H1 (cell line): ENCODE results near the gene DAPK2. TPM values are rescaled to one million over a fixed set of nuclear protein-coding genes. Genes with fewer than 3 reads are reported as not detected.

ENCODE experiments used
- CTCF ChIA-PET: fragments of 300-600 bp; sonication (Branson Sonifier 250); formaldehyde crosslinking; loops from one replicate; lab custom pipeline; 2021; ENCODE audit not compliant: partially characterized antibody; lab: Charles Lee
- POLR2A ChIA-PET: fragments of 300-600 bp; sonication (Branson Sonifier 250); formaldehyde crosslinking; loops from one replicate; lab custom pipeline; 2021; ENCODE audit warnings: inconsistent platforms; ENCODE audit not compliant: partially characterized antibody; lab: Charles Lee
- DNase-seq, 2 experiments: peaks; one replicate each; pipeline versions ENCODE4 v3.0.0 to v3.0.0-alpha.2; 2010 to 2022; ENCODE audit warnings: low spot score in 2 of 2, low read depth in 1 of 2, mixed read lengths in 1 of 2
- FAIRE-seq: peaks from 2 replicates; lab custom pipeline; 2011; peaks lifted over from hg19 to GRCh38; lab: Jason Lieb, UNC
- H2AFZ ChIP-seq: 2 replicates; pipeline ENCODE4 v1.8.1; 2012; ENCODE audit warnings: low read length, inconsistent platforms
- H2AK5ac ChIP-seq: 2 replicates; pipeline ENCODE4 v1.6.1; 2013; ENCODE audit warnings: low read depth, low read length
- H2BK120ac ChIP-seq: replicated peaks from 2 replicates; pipeline ENCODE3; 2013; ENCODE audit warnings: low read depth, low read length, inconsistent platforms
- H2BK12ac ChIP-seq: 2 replicates; pipeline ENCODE4 v1.6.1; 2013; ENCODE audit warnings: low read depth, low read length
- H2BK15ac ChIP-seq: 2 replicates; pipeline ENCODE4 v1.6.1; 2013; ENCODE audit warnings: low read length
- H2BK20ac ChIP-seq: 2 replicates; pipeline ENCODE4 v1.6.1; 2013; ENCODE audit warnings: low read length
- H2BK5ac ChIP-seq: 2 replicates; pipeline ENCODE4 v1.6.1; 2013; ENCODE audit warnings: low read depth, low read length
- H3K14ac ChIP-seq: 2 replicates; pipeline ENCODE4 v1.6.1; 2013; ENCODE audit warnings: inconsistent platforms; ENCODE audit not compliant: insufficient read length
- H3K18ac ChIP-seq: 2 replicates; pipeline ENCODE4 v1.6.1; 2013; ENCODE audit warnings: low read length; ENCODE audit errors: extremely low read depth
- H3K23ac ChIP-seq: 2 replicates; pipeline ENCODE4 v1.6.1; 2013; ENCODE audit warnings: inconsistent platforms; ENCODE audit not compliant: insufficient read length
- H3K23me2 ChIP-seq: 2 replicates; pipeline ENCODE4 v1.6.1; 2013; ENCODE audit warnings: low read depth, low read length
- H3K27ac ChIP-seq: 2 replicates; pipeline ENCODE4 v1.6.1; 2011; ENCODE audit warnings: low read depth, low read length, inconsistent platforms
- H3K27me3 ChIP-seq, 4 experiments: replicated peaks in 1 of 4; 1 replicate in 1 of 4; 2 replicates in 3 of 4; pipeline versions ENCODE4 v1.6.1 to v1.8.1; 2011 to 2013; ENCODE audit warnings: low read length in 3 of 4, mild to moderate bottlenecking in 3 of 4, inconsistent platforms in 2 of 4, mixed read lengths in 2 of 4, moderate library complexity in 1 of 4; ENCODE audit not compliant: control insufficient read depth in 3 of 4, insufficient read depth in 3 of 4; ENCODE audit errors: extremely low read depth in 1 of 4
- H3K36me3 ChIP-seq, 4 experiments: 2 replicates each; pipeline versions ENCODE4 v1.6.1 to v1.8.1; 2011 to 2013; ENCODE audit warnings: mild to moderate bottlenecking in 4 of 4, low read length in 3 of 4, moderate library complexity in 2 of 4, control low read depth in 1 of 4, inconsistent platforms in 1 of 4; ENCODE audit not compliant: insufficient read depth in 4 of 4, control insufficient read depth in 2 of 4
- H3K4ac ChIP-seq: replicated peaks from 2 replicates; pipeline ENCODE3; 2013; ENCODE audit warnings: low read length, low read depth, mixed read lengths, inconsistent platforms; ENCODE audit not compliant: insufficient read length
- H3K4me1 ChIP-seq, 4 experiments: replicated peaks in 1 of 4; 1 replicate in 1 of 4; 2 replicates in 3 of 4; pipeline versions ENCODE4 v1.6.1 to v1.8.1; 2011 to 2013; ENCODE audit warnings: low read length in 3 of 4, inconsistent platforms in 2 of 4, mixed read lengths in 1 of 4; ENCODE audit not compliant: insufficient read depth in 4 of 4, control insufficient read depth in 3 of 4
- H3K4me2 ChIP-seq, 2 experiments: 2 replicates each; pipeline versions ENCODE4 v1.6.1 to v1.8.1; 2011 to 2013; ENCODE audit warnings: low read depth in 2 of 2, low read length in 2 of 2, control low read depth in 1 of 2, inconsistent platforms in 1 of 2, mild to moderate bottlenecking in 1 of 2; ENCODE audit not compliant: insufficient read depth in 1 of 2
- H3K4me3 ChIP-seq, 4 experiments: fragments of 200-600, 300-600 bp in 1 of 4; sonication (generic), shearing (Covaris generic), sonication (Bioruptor Twin) in 1 of 4; 2 replicates each; pipeline versions ENCODE4 v1.5.1 to v1.8.1; 2011 to 2016; ENCODE audit warnings: low read length in 4 of 4, low read depth in 3 of 4, control low read depth in 2 of 4, inconsistent platforms in 2 of 4, mild to moderate bottlenecking in 2 of 4, mixed read lengths in 1 of 4, moderate library complexity in 1 of 4; ENCODE audit not compliant: insufficient read depth in 2 of 4; ENCODE audit errors: extremely low read depth in 1 of 4
- H3K56ac ChIP-seq: replicated peaks from 2 replicates; pipeline ENCODE3; 2013; ENCODE audit warnings: low read depth, mild to moderate bottlenecking, mixed read lengths, low read length, inconsistent platforms; ENCODE audit not compliant: insufficient read length
- H3K79me1 ChIP-seq: 2 replicates; pipeline ENCODE4 v1.6.1; 2013; ENCODE audit warnings: low read depth, low read length, control low read depth
- H3K79me2 ChIP-seq, 2 experiments: 2 replicates each; pipeline versions ENCODE4 v1.6.1 to v1.8.1; 2012 to 2013; ENCODE audit warnings: low read length in 2 of 2, mild to moderate bottlenecking in 2 of 2, inconsistent platforms in 1 of 2; ENCODE audit not compliant: insufficient read depth in 2 of 2, control insufficient read depth in 1 of 2
- H3K9ac ChIP-seq, 4 experiments: replicated peaks in 1 of 4; 1 replicate in 1 of 4; 2 replicates in 3 of 4; pipeline versions ENCODE4 v1.6.1 to v1.8.1; 2011 to 2013; ENCODE audit warnings: low read depth in 3 of 4, low read length in 3 of 4, control low read depth in 2 of 4, mild to moderate bottlenecking in 2 of 4, moderate library complexity in 2 of 4, inconsistent platforms in 1 of 4; ENCODE audit errors: extremely low read depth in 1 of 4
- H3K9me3 ChIP-seq, 2 experiments: 2 replicates each; pipeline versions ENCODE4 v1.6.1 to v1.8.1; 2012 to 2013; ENCODE audit warnings: mild to moderate bottlenecking in 2 of 2, moderate library complexity in 2 of 2, control low read depth in 1 of 2, inconsistent platforms in 1 of 2, low read depth in 1 of 2, low read length in 1 of 2, mixed read lengths in 1 of 2; ENCODE audit not compliant: insufficient read depth in 2 of 2
- H4K20me1 ChIP-seq, 2 experiments: replicated peaks in 1 of 2; 2 replicates each; pipeline versions ENCODE3 to v1.8.1; 2011 to 2013; ENCODE audit warnings: inconsistent platforms in 2 of 2, low read length in 2 of 2, mild to moderate bottlenecking in 1 of 2; ENCODE audit not compliant: insufficient read depth in 2 of 2, control insufficient read depth in 1 of 2
- H4K5ac ChIP-seq: 2 replicates; pipeline ENCODE4 v1.6.1; 2013; ENCODE audit warnings: low read length, low read depth, mixed read lengths, inconsistent platforms; ENCODE audit not compliant: insufficient read length
- H4K8ac ChIP-seq: 2 replicates; pipeline ENCODE4 v1.8.0; 2013; ENCODE audit warnings: mild to moderate bottlenecking, moderate library complexity, low read length, inconsistent platforms; ENCODE audit not compliant: insufficient read depth; ENCODE audit errors: extremely low read depth
- H4K91ac ChIP-seq: replicated peaks from 2 replicates; pipeline ENCODE3; 2013; ENCODE audit warnings: low read length, mixed read lengths, inconsistent platforms; ENCODE audit not compliant: insufficient read length
- ATF2 ChIP-seq: IDR thresholded peaks from 2 replicates; pipeline ENCODE4 v1.6.1; 2012; ENCODE audit warnings: low read length, inconsistent platforms
- CBX8 ChIP-seq: fragments of 300-800, 300-1000 bp; sonication (generic); IDR thresholded peaks from 2 replicates; pipeline ENCODE4 v1.7.1; 2016; ENCODE audit warnings: low read depth, low read length, borderline replicate concordance
- CEBPB ChIP-seq: IDR thresholded peaks from 2 replicates; pipeline ENCODE4 v1.6.1; 2012; ENCODE audit warnings: low read depth, low read length
- CREB1 ChIP-seq: IDR thresholded peaks from 2 replicates; pipeline ENCODE4 v1.6.1; 2012; ENCODE audit warnings: inconsistent platforms
- KDM5A ChIP-seq: fragments of 200-600 bp; IDR thresholded peaks from 2 replicates; pipeline ENCODE4 v1.7.1; 2012; ENCODE audit warnings: mild to moderate bottlenecking, low read length, inconsistent platforms, mixed read lengths
- POU5F1 ChIP-seq: IDR thresholded peaks from 2 replicates; pipeline ENCODE4 v1.6.1; 2011; ENCODE audit warnings: low read depth, mild to moderate bottlenecking, low read length, moderate library complexity
- RAD21 ChIP-seq, 2 experiments: IDR thresholded peaks in 1 of 2; conservative IDR thresholded peaks in 1 of 2; 2 replicates each; pipeline ENCODE4 v1.6.1; 2011; ENCODE audit warnings: low read depth in 2 of 2, low read length in 2 of 2, improper control_type of control experiment in 1 of 2, inconsistent platforms in 1 of 2, mild to moderate bottlenecking in 1 of 2, moderate library complexity in 1 of 2
- RBBP5 ChIP-seq: IDR thresholded peaks from 2 replicates; pipeline ENCODE4 v1.7.1; 2012; ENCODE audit warnings: low read depth, mild to moderate bottlenecking, inconsistent platforms, low read length, moderate library complexity, borderline replicate concordance
- RNF2 ChIP-seq: fragments of 200-900, 300-1000 bp; sonication (generic); IDR thresholded peaks from 2 replicates; pipeline ENCODE4 v1.7.1; 2016; ENCODE audit warnings: borderline replicate concordance, low read depth, mild to moderate bottlenecking, antibody characterized with exemption, low read length; ENCODE audit not compliant: poor library complexity, severe bottlenecking; ENCODE audit errors: missing control alignments
- SAP30 ChIP-seq: fragments of 300-600 bp; sonication (generic); IDR thresholded peaks from 2 replicates; pipeline ENCODE4 v1.7.1; 2012; ENCODE audit warnings: low read length, moderate library complexity, mild to moderate bottlenecking, inconsistent platforms; ENCODE audit not compliant: insufficient read depth, insufficient replicate concordance
- TAF1 ChIP-seq: IDR thresholded peaks from 2 replicates; pipeline ENCODE4 v1.6.1; 2011; ENCODE audit warnings: mild to moderate bottlenecking, low read depth, low read length
- WGBS, 2 experiments: shearing (Covaris generic) in 1 of 2; methylation state at CpG; one replicate each; pipeline versions ENCODE4 v1.1.6 to v1.1.7; 2013 to 2015; ENCODE audit warnings: low lambda C conversion rate in 2 of 2, mixed read lengths in 2 of 2, inconsistent platforms in 1 of 2, low coverage in 1 of 2, missing lambda C conversion rate in 1 of 2; ENCODE audit not compliant: insufficient replicate concordance in 2 of 2, insufficient coverage in 1 of 2, insufficient read length in 1 of 2; ENCODE audit errors: extremely low coverage in 1 of 2, missing lambda C conversion rate in 1 of 2; 5-methylcytosine and 5-hydroxymethylcytosine counted together
- polyA plus RNA-seq, 7 experiments: library from polyadenylated mRNA; depleted of rRNA in 3 of 7; stranded (reverse) in 5 of 7; unstranded in 2 of 7; fragments of >200 nt in 5 of 7; fragments of 200-250 nt in 2 of 7; gene quantifications; 1 replicate in 5 of 7; 2 replicates in 1 of 7; 4 replicates in 1 of 7; pipeline versions ENCODE4 v1.2.1 to v1.2.3, GENCODE V29; 2011 to 2013; ENCODE audit warnings: missing spikeins in 2 of 7, mixed read lengths in 2 of 7
- total RNA-seq: library from RNA; stranded (reverse); fragmentation: NEBNext Ultra II Directional; extraction: Animal tissue kit (Norgen Biotek cat#: 25700); gene quantifications from 2 replicates; pipeline ENCODE4 v1.2.1, GENCODE V29; 2021

The DAPK2 gene
- total and polyA plus RNA-seq, 2 of the 8 experiments (the other 6 are each of a cell fraction or from before 2014, with no cell fraction given), result 1.8 to 2.9 TPM

GRCh38 chr15:64011736-64012135 lies 34.5 kb downstream of the DAPK2 start:
- H2BK15ac ChIP-seq, result no peak overlapping the region
- H2BK5ac ChIP-seq, result no peak overlapping the region
- H4K91ac ChIP-seq, result no peak overlapping the region
- no peak overlapping the region for H3K27ac ChIP-seq
- no peaks in the 10 kb centered on the region for H3K36me3 ChIP-seq
- no peak overlapping the region for H2BK12ac ChIP-seq
- no peak overlapping the region for H4K5ac ChIP-seq
- H3K9ac ChIP-seq, result no peak overlapping the region
- DNase-seq (no peak), FAIRE-seq (no peak)
- no peak overlapping the region for H2BK120ac ChIP-seq
- H2AFZ ChIP-seq, result no peak overlapping the region
- H3K56ac ChIP-seq, result no peak overlapping the region
- H3K9me3 ChIP-seq, result no peaks in the 10 kb centered on the region
- peaks cover 0 to 3% (median 0%) of the 10 kb centered on the region in 4 experiments; a peak in 1 of 7 replicates for H3K4me1 ChIP-seq
- no peak overlapping the region for H2AK5ac ChIP-seq
- H3K14ac ChIP-seq, result no peak overlapping the region
- no peak overlapping the region for H3K23ac ChIP-seq
- H3K18ac ChIP-seq, result no peak overlapping the region
- H4K20me1 ChIP-seq, result no peaks in the 10 kb centered on the region
- ChIA-PET CTCF (interaction anchor here (0.5 to 3.6 kb wide), 7 partner anchors 10 to 95 kb away, joined by 3 to 18 read pairs (median 4); no protein-coding TSS in a partner anchor), POLR2A (no interaction called here)
- H2BK20ac ChIP-seq, result no peak overlapping the region
- H3K79me2 ChIP-seq, result no peaks in the 10 kb centered on the region
- WGBS, 2 experiments, result 100% methylated on average over 1 of the region's 1 CpG; no CpG with 5 or more reads in 1 of the 2 experiments
- H3K4me3 ChIP-seq, result no peak overlapping the region
- no peaks in the 10 kb centered on the region for H3K23me2 ChIP-seq
- no peak overlapping the region for H3K4ac ChIP-seq
- no peak overlapping the region for H3K4me2 ChIP-seq
- H3K79me1 ChIP-seq, result no peaks in the 10 kb centered on the region
- no peaks in the 10 kb centered on the region for H3K27me3 ChIP-seq
- no peak overlapping the region for H4K8ac ChIP-seq
- TF ChIP-seq RBBP5 (no peak), RNF2 (no peak), SAP30 (no peak), POU5F1 (no peak), CEBPB (no peak), ATF2 (no peak), CBX8 (no peak), TAF1 (no peak), KDM5A (no peak), CREB1 (no peak), RAD21 (IDR thresholded peaks at IDR 0.05 in 1 of 2, conservative IDR thresholded peaks at IDR 0.05 in 1 of 2; ENCODE audit: low read depth in 2 of 2, low read length in 2 of 2) (no peak)
